K562 (cell line): ENCODE results near the gene NLGN2. TPM values are rescaled to one million over a fixed set of nuclear protein-coding genes. Genes with fewer than 3 reads are reported as not detected.

Source experiments
- ATAC-seq: fragments of 200-7000 bp; cut with Tn5 transposase; 3 replicates; pipeline ENCODE4 v1.9.1; 2020; ENCODE audit warnings: moderate library complexity
- BruUV-seq: library from RNA; stranded (reverse); fragments of 400-500 nt; replicated peaks from 2 replicates; lab custom pipeline; 2021; lab: Mats Ljungman, UMichigan
- CTCF ChIA-PET: fragments of 300-600 bp; formaldehyde crosslinking; extraction: SDS; loops from one replicate; lab custom pipeline; 2021; ENCODE audit warnings: low intra/inter-chr PET ratio; lab: Yijun Ruan, JAX
- POLR2A ChIA-PET: fragments of 300-600, 350-650 bp; sonication (Branson Sonifier 250); formaldehyde crosslinking; extraction: SDS; loops from one replicate; lab custom pipeline; 2021; ENCODE audit warnings: antibody characterized with exemption, inconsistent platforms; lab: Yijun Ruan, JAX
- DNase-seq, 4 experiments: peaks; one replicate each; pipeline versions ENCODE4 v3.0.0 to v3.0.0-alpha.2; 2011 to 2018; ENCODE audit warnings: low spot score in 3 of 4, mixed read lengths in 3 of 4; ENCODE audit errors: extremely low read depth in 1 of 4
- FAIRE-seq: peaks from 2 replicates; lab custom pipeline; 2011; peaks lifted over from hg19 to GRCh38; lab: Jason Lieb, UNC
- H2AFZ ChIP-seq: 2 replicates; pipeline ENCODE4 v1.6.0; 2011; ENCODE audit warnings: low read depth, low read length, control low read depth, inconsistent platforms
- H3K27ac ChIP-seq: fragments of 200-600 bp; 3 replicates; pipeline ENCODE4 v1.8.0; 2011; ENCODE audit warnings: low read depth, mild to moderate bottlenecking, control low read depth, inconsistent platforms, low read length, moderate library complexity, mixed read lengths; ENCODE audit errors: extremely low read depth
- H3K27me3 ChIP-seq, 2 experiments: fragments of 300-600 bp in 1 of 2; 2 replicates in 1 of 2; 3 replicates in 1 of 2; pipeline versions ENCODE4 v1.6.0 to v1.8.0; 2011; ENCODE audit warnings: inconsistent platforms in 2 of 2, low read length in 2 of 2, mild to moderate bottlenecking in 1 of 2, mixed read lengths in 1 of 2, moderate library complexity in 1 of 2; ENCODE audit not compliant: control insufficient read depth in 2 of 2, insufficient read depth in 2 of 2
- H3K36me3 ChIP-seq: fragments of 300-600 bp; 3 replicates; pipeline ENCODE4 v1.8.0; 2011; ENCODE audit warnings: mild to moderate bottlenecking, low read length, inconsistent platforms; ENCODE audit not compliant: control insufficient read depth, insufficient read depth
- H3K4me1 ChIP-seq, 2 experiments: fragments of 200-600 bp in 1 of 2; replicated peaks in 1 of 2; 2 replicates in 1 of 2; 3 replicates in 1 of 2; pipeline versions ENCODE4 v1.5.1 to v1.8.0; 2011; ENCODE audit warnings: inconsistent platforms in 2 of 2, low read length in 2 of 2, mild to moderate bottlenecking in 1 of 2, mixed read lengths in 1 of 2, moderate library complexity in 1 of 2; ENCODE audit not compliant: control insufficient read depth in 2 of 2, insufficient read depth in 2 of 2
- H3K4me2 ChIP-seq: 2 replicates; pipeline ENCODE4 v1.6.1; 2011; ENCODE audit warnings: low read length, control low read depth, inconsistent platforms, mixed read lengths; ENCODE audit not compliant: insufficient read depth
- H3K4me3 ChIP-seq: fragments of 200-600 bp; sonication (generic), shearing (Covaris generic); 2 replicates; pipeline ENCODE4 v1.5.1; 2016; ENCODE audit warnings: control low read depth, inconsistent platforms
- H3K79me2 ChIP-seq: fragments of 200-600 bp; 3 replicates; pipeline ENCODE4 v1.8.0; 2011; ENCODE audit warnings: low read length, inconsistent platforms; ENCODE audit not compliant: control insufficient read depth, insufficient read depth
- H3K9ac ChIP-seq, 2 experiments: 2 replicates each; pipeline versions ENCODE4 v1.6.0 to v1.6.1; 2011; ENCODE audit warnings: low read depth in 2 of 2, low read length in 2 of 2, control low read depth in 1 of 2, inconsistent platforms in 1 of 2, mild to moderate bottlenecking in 1 of 2, mixed read lengths in 1 of 2; ENCODE audit not compliant: insufficient read depth in 1 of 2
- H3K9me1 ChIP-seq: one replicate; pipeline ENCODE4 v1.6.0; 2011; ENCODE audit warnings: inconsistent platforms, mild to moderate bottlenecking, low read length, moderate library complexity; ENCODE audit not compliant: control insufficient read depth, insufficient read depth
- H3K9me3 ChIP-seq: replicated peaks from 2 replicates; pipeline ENCODE4 v1.5.1; 2011; ENCODE audit warnings: low read depth, low read length, inconsistent platforms; ENCODE audit not compliant: control insufficient read depth, insufficient read depth
- H4K20me1 ChIP-seq: replicated peaks from 2 replicates; pipeline ENCODE4 v1.6.1; 2011; ENCODE audit warnings: low read length, inconsistent platforms, mixed read lengths; ENCODE audit not compliant: control insufficient read depth, insufficient read depth
- CC2D1A ChIP-seq: fragments of 450-650 bp; IDR thresholded peaks from 2 replicates; pipeline ENCODE4 v1.6.1; 2017; ENCODE audit warnings: mild to moderate bottlenecking
- EGR1 ChIP-seq: fragments of 450-650 bp; conservative IDR thresholded peaks from 2 replicates; pipeline ENCODE4 v1.6.1; 2017; ENCODE audit warnings: mild to moderate bottlenecking
- EP400 ChIP-seq: fragments of 450-650 bp; IDR thresholded peaks from 2 replicates; pipeline ENCODE4 v1.6.1; 2017; ENCODE audit warnings: antibody characterized with exemption, mild to moderate bottlenecking, moderate library complexity
- FUS ChIP-seq: fragments of 200-400 bp; formaldehyde crosslinking; optimal IDR thresholded peaks from 2 replicates; pipeline ENCODE3; 2017; ENCODE audit warnings: low read depth, low read length
- HDAC1 ChIP-seq, 2 experiments: fragments of 450-650 bp; IDR thresholded peaks; 2 replicates each; pipeline ENCODE4 v1.6.1; 2016 to 2017; ENCODE audit warnings: inconsistent platforms in 1 of 2, mild to moderate bottlenecking in 1 of 2, moderate library complexity in 1 of 2
- L3MBTL2 ChIP-seq: fragments of 450-650 bp; IDR thresholded peaks from 2 replicates; pipeline ENCODE4 v1.6.1; 2016; ENCODE audit warnings: mild to moderate bottlenecking, moderate library complexity
- MEF2D ChIP-seq: conservative IDR thresholded peaks from 2 replicates; pipeline ENCODE4 v1.6.1; 2016; ENCODE audit warnings: low read depth, missing genetic modification characterization, missing compliant biosample characterization
- NCOA6 ChIP-seq: fragments of 450-650 bp; IDR thresholded peaks from 2 replicates; pipeline ENCODE4 v1.6.1; 2017; ENCODE audit warnings: mild to moderate bottlenecking
- NFIC ChIP-seq: fragments of 450-650 bp; IDR thresholded peaks from 2 replicates; pipeline ENCODE4 v1.6.1; 2017; ENCODE audit warnings: mild to moderate bottlenecking, inconsistent platforms
- PKNOX1 ChIP-seq: fragments of 450-650 bp; IDR thresholded peaks from 2 replicates; pipeline ENCODE4 v1.6.1; 2016
- POLR2A ChIP-seq: fragments of 450-650 bp; conservative IDR thresholded peaks from 2 replicates; pipeline ENCODE4 v1.6.1; 2016
- SRSF9 ChIP-seq: fragments of 200-400 bp; formaldehyde crosslinking; IDR thresholded peaks from 2 replicates; pipeline ENCODE4 v1.6.1; 2017; ENCODE audit warnings: low read depth, low read length, borderline replicate concordance
- TOE1 ChIP-seq, 2 experiments: fragments of 450-650 bp in 1 of 2; sonication (generic) in 1 of 2; formaldehyde crosslinking in 1 of 2; IDR thresholded peaks; 2 replicates each; pipeline versions ENCODE4 v1.7.1 to v1.8.0; 2016 to 2022; ENCODE audit warnings: borderline replicate concordance in 2 of 2, mild to moderate bottlenecking in 2 of 2, antibody characterized with exemption in 1 of 2, inconsistent platforms in 1 of 2, low read depth in 1 of 2, missing genetic modification reagents in 1 of 2, moderate library complexity in 1 of 2
- USF2 ChIP-seq: sonication (generic); formaldehyde crosslinking; IDR thresholded peaks from 2 replicates; pipeline ENCODE4 v1.5.0; 2020; ENCODE audit warnings: missing genetic modification reagents
- VEZF1 ChIP-seq: fragments of 200-800 bp; sonication (Bioruptor generic); IDR thresholded peaks from 2 replicates; pipeline ENCODE4 v1.6.1; 2017; ENCODE audit warnings: missing genetic modification characterization, missing compliant biosample characterization
- ZNF24 ChIP-seq: fragments of 450-650 bp; IDR thresholded peaks from 2 replicates; pipeline ENCODE4 v1.6.1; 2016
- ZNF707 ChIP-seq: fragments of 250-450 bp; sonication (Bioruptor Pico); conservative IDR thresholded peaks from 2 replicates; pipeline ENCODE4 v1.8.0; 2022; ENCODE audit warnings: inconsistent platforms, mild to moderate bottlenecking, moderate library complexity
- ZNF830 ChIP-seq: fragments of 250-450 bp; sonication (Bioruptor Pico); IDR thresholded peaks from 2 replicates; pipeline ENCODE4 v1.5.0; 2021; ENCODE audit warnings: mild to moderate bottlenecking
- WGBS: fragments of 100-300 bp; shearing (Covaris generic); methylation state at CpG from one replicate; pipeline ENCODE4 v1.1.6; 2016; ENCODE audit warnings: low coverage, mixed read lengths; ENCODE audit not compliant: insufficient coverage; ENCODE audit errors: missing lambda C conversion rate; 5-methylcytosine and 5-hydroxymethylcytosine counted together
- in situ Hi-C: fragments of 300-500 bp; cut with MboI; formaldehyde crosslinking; loops from 4 replicates; pipeline ENCODE4 v1.15.0; 2018; ENCODE audit warnings: inconsistent platforms, mixed read lengths
- intact Hi-C: fragments of 100-400 bp; cut with micrococcal nuclease; formaldehyde crosslinking; loops from 2 replicates; pipeline ENCODE4 v1.14.2; 2022
- polyA plus RNA-seq, 8 experiments: library from polyadenylated mRNA; depleted of rRNA in 4 of 8; stranded (reverse) in 5 of 8; unstranded in 3 of 8; fragments of >200 nt; fragmentation: Nextera tagmentation in 2 of 8; fragmentation: Illumina TruSeq in 1 of 8; extraction: Ambion mirVana in 2 of 8; extraction: Trizol in 1 of 8; gene quantifications; 2 replicates each; pipeline versions ENCODE4 v1.2.1 to v1.2.3, GENCODE V29; 2011 to 2014; ENCODE audit warnings: inconsistent platforms in 1 of 8, missing spikeins in 1 of 8
- total RNA-seq, 7 experiments: library from RNA; depleted of rRNA in 6 of 7; stranded (reverse); fragments of >200 nt in 6 of 7; fragmentation: Illumina TruSeq in 2 of 7; extraction: Trizol in 2 of 7; gene quantifications; 2 replicates each; pipeline versions ENCODE4 v1.2.1 to v1.2.3, GENCODE V29; 2011 to 2021; ENCODE audit warnings: low replicate concordance in 1 of 7

NLGN2 gene
- total and polyA plus RNA-seq, 9 of the 15 experiments (the other 6 are each of a cell fraction or from before 2014, with no cell fraction given), result 0.11 to 7.8 (median 0.77) TPM

- Histone ChIP-seq H3K9me1 (peaks cover 3% of the 10 kb centered on the region), H2AFZ (peak overlapping the region; percentile 86), H3K4me2 (peak overlapping the region; percentile 65), H3K79me2 (no peaks in the 10 kb centered on the region)
- ChIA-PET CTCF (no interaction called here), POLR2A (interaction anchor here (0.6 to 1.0 kb wide), 4 partner anchors 8 to 235 kb away, joined by 3 read pairs; partner anchors contain the start of gene POLR2A)
- in situ Hi-C loops, result no loop called here
- TF ChIP-seq EGR1, result 0 out of 2 replicates have a peak, but pooled peaks have one; percentile 2
- peak; percentile 17; the same call in 1 of the 2 replicates for TF ChIP-seq PKNOX1
- no peak for TF ChIP-seq MEF2D (tag)
- no peak for TF ChIP-seq ZNF830 (CRISPR knock-in tag)
- no peak for TF ChIP-seq FUS
- TF ChIP-seq NCOA6, result peak; percentile 69
- TF ChIP-seq ZNF707 (CRISPR knock-in tag), result no peak
- TF ChIP-seq L3MBTL2, result 0 out of 2 replicates have a peak, but pooled peaks have one; percentile 9
- TF ChIP-seq EP400, result peak; percentile 22; the same call in 1 of the 2 replicates
- peak; percentile 30; the same call in 1 of the 2 replicates for TF ChIP-seq TOE1 (IDR thresholded peaks at IDR 0.05; ENCODE audit: borderline replicate concordance)
- TF ChIP-seq TOE1 (CRISPR knock-in tag; IDR thresholded peaks at IDR 0.05; ENCODE audit: borderline replicate concordance, low read depth), result no peak
- 0 out of 2 replicates have a peak, but pooled peaks have one; percentile 11 for TF ChIP-seq ZNF24
- peak; percentile 49; the same call in 1 of the 2 replicates for TF ChIP-seq POLR2A
- no peak for TF ChIP-seq USF2 (CRISPR knock-in tag)
- TF ChIP-seq VEZF1 (CRISPR knock-in tag), result 0 out of 2 replicates have a peak, but pooled peaks have one; percentile 0
- 0 out of 2 replicates have a peak, but pooled peaks have one; percentile 15 for TF ChIP-seq CC2D1A
- 0 out of 4 replicates have a peak, but pooled peaks of 1 of the 2 experiments have one; percentile 17 for TF ChIP-seq HDAC1 (IDR thresholded peaks at IDR 0.05)
- no peak for TF ChIP-seq SRSF9
- TF ChIP-seq NFIC, result 0 out of 2 replicates have a peak, but pooled peaks have one; percentile 28
- TF ChIP-seq, all 486 proteins: peak for 12
- Histone ChIP-seq H3K36me3 (no peaks in the 10 kb centered on the region), H4K20me1 (no peaks in the 10 kb centered on the region), H3K9me3 (no peaks in the 10 kb centered on the region), H3K4me1 (peaks cover 11 to 40% of the 10 kb centered on the region in 2 experiments; a peak in 4 of 5 replicates), H3K9ac (peak overlapping the region; percentile 41 to 89; a peak in 3 of 4 replicates), H3K27me3 (no peaks in the 10 kb centered on the region), H3K27ac (peak overlapping the region; percentile 30; the same call in 2 of the 3 replicates), H3K4me3 (peak overlapping the region; percentile 35)
- DNase-seq (peak in 2 of 4 experiments; percentile 68 to 74), ATAC-seq (peak; percentile 81), FAIRE-seq (no peak)
- intact Hi-C loops, result no loop called here
- WGBS, result 0% methylated on average over 7 of the region's 16 CpGs
- no TSS peak for BruUV-seq
Measured at GRCh38 chr17:7445619-7445968, 37.9 kb downstream of the NLGN2 start.
